ENCODE results near the gene AK1.

The AK1 gene

DNA sequence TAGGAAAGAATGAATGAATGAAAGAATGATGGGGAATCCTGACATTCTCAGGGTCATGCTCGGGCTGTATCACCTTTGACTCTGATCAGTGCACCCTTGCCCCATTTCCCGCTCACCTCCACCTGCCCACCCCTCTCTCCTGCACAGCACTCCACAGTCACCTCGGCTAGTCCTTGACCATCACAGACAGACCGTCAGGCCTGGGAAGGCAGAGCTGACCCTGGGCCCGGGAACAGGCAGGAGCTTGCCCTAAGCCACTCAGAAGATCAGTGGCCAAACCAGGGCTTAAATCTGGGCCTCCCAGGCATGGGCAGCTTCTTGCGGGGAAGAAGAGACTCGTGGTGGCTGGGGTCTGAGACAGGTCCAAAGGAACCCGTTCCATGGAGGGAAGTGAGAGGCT, 18.3 kb upstream of the AK1 start:
- TF ChIP-seq, protein P1, sequence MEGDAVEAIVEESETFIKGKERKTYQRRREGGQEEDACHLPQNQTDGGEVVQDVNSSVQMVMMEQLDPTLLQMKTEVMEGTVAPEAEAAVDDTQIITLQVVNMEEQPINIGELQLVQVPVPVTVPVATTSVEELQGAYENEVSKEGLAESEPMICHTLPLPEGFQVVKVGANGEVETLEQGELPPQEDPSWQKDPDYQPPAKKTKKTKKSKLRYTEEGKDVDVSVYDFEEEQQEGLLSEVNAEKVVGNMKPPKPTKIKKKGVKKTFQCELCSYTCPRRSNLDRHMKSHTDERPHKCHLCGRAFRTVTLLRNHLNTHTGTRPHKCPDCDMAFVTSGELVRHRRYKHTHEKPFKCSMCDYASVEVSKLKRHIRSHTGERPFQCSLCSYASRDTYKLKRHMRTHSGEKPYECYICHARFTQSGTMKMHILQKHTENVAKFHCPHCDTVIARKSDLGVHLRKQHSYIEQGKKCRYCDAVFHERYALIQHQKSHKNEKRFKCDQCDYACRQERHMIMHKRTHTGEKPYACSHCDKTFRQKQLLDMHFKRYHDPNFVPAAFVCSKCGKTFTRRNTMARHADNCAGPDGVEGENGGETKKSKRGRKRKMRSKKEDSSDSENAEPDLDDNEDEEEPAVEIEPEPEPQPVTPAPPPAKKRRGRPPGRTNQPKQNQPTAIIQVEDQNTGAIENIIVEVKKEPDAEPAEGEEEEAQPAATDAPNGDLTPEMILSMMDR (IDR thresholded peaks at IDR 0.05; ENCODE audit: low read depth, low read length, missing control alignments): no peak
- no peak overlapping the region for H3K4me3 ChIP-seq (replicated peaks; ENCODE audit: low read depth, low read length)
- DNase-seq (ENCODE audit: extremely low read depth, low read depth): no peak

DNA sequence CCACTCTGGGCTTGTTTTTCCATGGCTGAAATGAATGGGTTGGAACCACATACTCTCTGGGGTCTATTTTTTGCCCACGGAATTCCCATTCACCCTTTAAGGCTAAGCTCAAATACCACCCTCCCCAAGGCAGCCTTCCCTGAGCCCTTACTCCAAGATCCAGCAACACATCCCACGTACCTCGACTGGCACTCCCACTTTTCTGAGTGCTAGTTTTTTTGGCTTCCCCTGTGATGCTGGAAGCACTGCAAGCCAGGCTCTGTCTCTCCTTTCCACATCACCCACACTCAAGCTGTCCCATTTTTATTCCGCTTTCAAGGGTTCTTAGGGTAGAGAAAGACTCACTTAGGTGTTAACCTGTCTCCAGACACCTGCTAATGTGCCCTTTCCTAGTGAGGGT, 15.9 kb upstream of the AK1 start:
- TF ChIP-seq, protein P1 (IDR thresholded peaks at IDR 0.05; ENCODE audit: low read depth, low read length, missing control alignments): no peak
- DNase-seq (ENCODE audit: extremely low read depth, low read depth): no peak
- no peak overlapping the region for H3K4me3 ChIP-seq (replicated peaks; ENCODE audit: low read depth, low read length)

DNA sequence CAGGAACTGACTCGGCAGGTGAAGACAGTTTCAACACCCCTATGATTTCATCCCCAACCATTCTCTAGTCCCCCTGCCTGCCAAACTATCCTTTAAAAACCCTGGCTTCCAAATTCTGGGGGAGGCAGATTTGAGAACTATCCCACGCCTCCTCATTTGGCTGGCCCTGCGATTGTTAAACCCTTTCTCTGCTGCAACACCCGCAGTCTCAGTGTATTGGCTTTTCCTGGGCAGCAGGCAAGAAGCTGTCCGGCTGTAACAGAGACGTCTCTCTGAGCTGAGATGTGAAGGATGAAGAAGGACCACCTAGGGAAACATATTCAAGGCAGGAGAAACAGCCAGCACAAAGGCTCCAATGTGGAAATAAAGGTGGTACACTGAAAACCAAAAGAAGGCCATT, 15.4 kb upstream of the AK1 start:
- TF ChIP-seq, protein P1 (IDR thresholded peaks at IDR 0.05; ENCODE audit: low read depth, low read length, missing control alignments): no peak
- no peak overlapping the region for H3K4me3 ChIP-seq (replicated peaks; ENCODE audit: low read depth, low read length)
- DNase-seq (ENCODE audit: extremely low read depth, low read depth): no peak

DNA sequence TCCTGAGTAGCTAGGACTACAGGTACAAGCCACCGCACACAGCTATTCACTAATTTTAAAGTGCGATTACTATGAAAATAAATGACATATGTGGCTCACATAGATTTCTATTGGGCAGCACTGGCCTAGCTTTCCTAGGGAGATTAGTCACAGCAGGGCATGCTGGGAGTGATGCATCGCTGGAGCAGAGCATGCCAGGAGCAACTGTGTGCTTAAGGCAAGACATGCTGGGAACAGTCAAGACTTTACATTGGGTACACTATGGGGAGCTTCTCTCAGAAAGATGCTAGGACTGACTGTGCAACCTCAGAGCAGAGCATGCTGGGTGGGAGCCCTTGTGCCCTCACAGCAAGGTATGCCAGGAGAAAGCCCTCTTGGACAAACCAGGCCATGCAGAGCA, 12.6 kb upstream of the AK1 start:
- no peak for DNase-seq (ENCODE audit: extremely low read depth, low read depth)
- TF ChIP-seq, protein P1 (IDR thresholded peaks at IDR 0.05; ENCODE audit: low read depth, low read length, missing control alignments): no peak
- H3K4me3 ChIP-seq (replicated peaks; ENCODE audit: low read depth, low read length): no peak overlapping the region

DNA sequence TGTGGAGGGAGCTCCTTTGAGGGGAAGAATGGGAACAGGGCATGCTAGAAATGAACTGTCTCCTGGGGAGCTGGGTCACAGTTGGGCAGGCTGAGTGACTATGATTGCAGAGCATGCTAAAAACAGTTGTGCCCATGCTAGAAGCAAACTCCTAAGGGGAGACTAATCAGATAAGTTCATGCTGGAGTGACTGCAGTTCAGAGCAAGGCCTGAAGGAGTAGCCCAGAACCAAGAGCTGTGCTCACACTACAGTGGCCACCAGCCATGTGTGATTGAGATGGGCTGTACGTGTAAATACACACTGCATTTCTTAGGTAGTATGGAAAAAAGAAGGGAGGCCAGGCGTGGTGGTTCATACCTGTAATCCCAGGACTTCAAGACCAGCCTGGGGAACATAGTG, 10.3 kb upstream of the AK1 start:
- H3K4me3 ChIP-seq (replicated peaks; ENCODE audit: low read depth, low read length): no peak overlapping the region
- TF ChIP-seq, protein P1 (IDR thresholded peaks at IDR 0.05; ENCODE audit: low read depth, low read length, missing control alignments): no peak
- no peak for DNase-seq (ENCODE audit: extremely low read depth, low read depth)

DNA sequence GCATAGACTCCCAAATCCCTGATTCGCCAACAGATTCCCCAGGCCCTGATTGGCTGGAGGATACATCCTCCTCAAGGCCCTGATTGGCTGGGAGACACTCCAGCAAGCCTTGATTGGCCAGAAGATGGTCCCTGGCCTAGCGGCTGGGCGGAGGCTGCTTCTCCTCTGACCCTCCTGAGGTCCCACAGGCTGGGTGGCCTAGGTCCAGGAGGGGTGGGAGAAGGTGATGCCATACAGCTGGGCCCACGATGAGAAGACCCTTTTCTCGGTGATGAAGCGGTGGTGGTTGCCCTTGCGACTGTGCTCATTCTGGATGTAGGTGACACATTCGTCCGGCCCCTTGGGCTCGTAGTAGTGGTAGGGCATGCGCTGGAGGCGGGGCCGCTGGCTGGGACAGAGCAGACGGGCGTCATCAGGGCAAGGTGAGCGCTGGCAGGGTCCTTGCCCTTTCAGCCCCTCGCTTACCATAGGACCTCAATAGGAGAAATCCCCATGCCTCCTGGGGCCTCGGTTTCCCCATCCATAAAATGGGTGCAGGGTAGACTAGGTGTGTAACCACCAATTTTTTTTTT, 9.0 kb upstream of the AK1 start:
- TF ChIP-seq, protein P1 (IDR thresholded peaks at IDR 0.05; ENCODE audit: low read depth, low read length, missing control alignments): no peak
- DNase-seq (ENCODE audit: extremely low read depth, low read depth): no peak
- no peak overlapping the region for H3K4me3 ChIP-seq (replicated peaks; ENCODE audit: low read depth, low read length)

Data from HFF-Myc (cell line).